SU-DHL-6 (cell line): ENCODE data around the gene STOML3.
"Not testable (repeated sequence)": the region's sequence is repeated elsewhere in the genome, so short reads cannot be mapped to it uniquely, and the experiment has no call there.

ENCODE experiments used
- H2AFZ ChIP-seq: fragments of 200-600 bp; sonication (generic); 2 replicates; pipeline ENCODE4 v1.6.1; 2014; ENCODE audit warnings: low read depth, mild to moderate bottlenecking, moderate library complexity, mixed read lengths, antibody characterized with exemption, low read length; ENCODE audit not compliant: severe bottlenecking
- H3F3A ChIP-seq: fragments of 200-600 bp; shearing (Covaris generic); 2 replicates; pipeline ENCODE4 v1.6.0; 2016; ENCODE audit warnings: antibody characterized with exemption, mild to moderate bottlenecking; ENCODE audit not compliant: insufficient read depth
- H3K27ac ChIP-seq: fragments of 200-600 bp; sonication (generic); 2 replicates; pipeline ENCODE4 v1.5.1; 2016; ENCODE audit warnings: low read depth, mild to moderate bottlenecking, low read length, moderate library complexity, mixed read lengths
- H3K27me3 ChIP-seq: fragments of 200-600 bp; sonication (generic), shearing (Covaris generic); 2 replicates; pipeline ENCODE4 v1.6.0; 2014; ENCODE audit warnings: mild to moderate bottlenecking, low read length
- H3K36me3 ChIP-seq: fragments of 200-600 bp; sonication (generic); 2 replicates; pipeline ENCODE4 v1.6.1; 2014; ENCODE audit warnings: mild to moderate bottlenecking, low read length, mixed read lengths
- H3K4me2 ChIP-seq: fragments of 300-600, 200-600 bp; shearing (Covaris generic), sonication (generic); 2 replicates; pipeline ENCODE4 v1.6.0; 2014; ENCODE audit warnings: low read length, low read depth, mild to moderate bottlenecking; ENCODE audit not compliant: poor library complexity, severe bottlenecking
- H3K4me3 ChIP-seq: fragments of 200-600 bp; sonication (generic); 2 replicates; pipeline ENCODE4 v1.5.1; 2014; ENCODE audit warnings: antibody characterized with exemption, low read length, mild to moderate bottlenecking, mixed read lengths; ENCODE audit not compliant: insufficient read depth, poor library complexity, severe bottlenecking
- H3K79me2 ChIP-seq: fragments of 200-600 bp; sonication (generic); 2 replicates; pipeline ENCODE4 v1.6.1; 2014; ENCODE audit warnings: mild to moderate bottlenecking, low read length, moderate library complexity; ENCODE audit not compliant: insufficient read depth
- H3K9ac ChIP-seq: fragments of 200-600 bp; sonication (generic); 2 replicates; pipeline ENCODE4 v1.7.0; 2014; ENCODE audit warnings: mild to moderate bottlenecking, low read length
- H3K9me2 ChIP-seq: fragments of 200-600 bp; sonication (generic); replicated peaks from 2 replicates; pipeline ENCODE4 v1.6.1; 2014; ENCODE audit warnings: low read length; ENCODE audit not compliant: insufficient read depth
- H3K9me3 ChIP-seq: fragments of 200-600 bp; sonication (generic); 2 replicates; pipeline ENCODE4 v1.6.1; 2014; ENCODE audit warnings: low read length, mixed read lengths; ENCODE audit not compliant: insufficient read depth
- H4K20me1 ChIP-seq: fragments of 200-600 bp; sonication (generic); 2 replicates; pipeline ENCODE4 v1.6.1; 2014; ENCODE audit warnings: low read depth, mild to moderate bottlenecking, antibody characterized with exemption, low read length, moderate library complexity, mixed read lengths
- CTCF ChIP-seq: fragments of 200-600 bp; sonication (generic); IDR thresholded peaks from one replicate; pipeline ENCODE4 v1.5.1; 2017; ENCODE audit warnings: antibody characterized with exemption, mild to moderate bottlenecking, low read length, moderate library complexity; ENCODE audit not compliant: insufficient read depth, poor library complexity, severe bottlenecking
- EZH2phosphoT487 ChIP-seq: fragments of 200-600 bp; sonication (generic), shearing (Covaris generic); conservative IDR thresholded peaks from 2 replicates; pipeline ENCODE4 v1.6.1; 2018; ENCODE audit warnings: mild to moderate bottlenecking, antibody characterized with exemption, low read length, moderate library complexity, mixed read lengths

The STOML3 gene

GRCh38 chr13:39016087-39016486 is 25.5 kb upstream of the STOML3 start:
- H3K9me2 ChIP-seq = no peaks in the 10 kb centered on the region
- H2AFZ ChIP-seq = no peak overlapping the region
- no peak overlapping the region for H3K9ac ChIP-seq
- H3K79me2 ChIP-seq = no peaks in the 10 kb centered on the region
- no peak overlapping the region for H3K4me2 ChIP-seq
- no peaks in the 10 kb centered on the region for H4K20me1 ChIP-seq
- H3K4me3 ChIP-seq = no peak overlapping the region
- H3K27ac ChIP-seq = no peak overlapping the region
- H3K9me3 ChIP-seq = no peaks in the 10 kb centered on the region
- H3K27me3 ChIP-seq = no peaks in the 10 kb centered on the region
- TF ChIP-seq CTCF (no peak), EZH2phosphoT487 (no peak)
- H3F3A ChIP-seq = no peaks in the 10 kb centered on the region
- peaks cover 43% of the 10 kb centered on the region; the same call in 1 of the 2 replicates for H3K36me3 ChIP-seq

DNA sequence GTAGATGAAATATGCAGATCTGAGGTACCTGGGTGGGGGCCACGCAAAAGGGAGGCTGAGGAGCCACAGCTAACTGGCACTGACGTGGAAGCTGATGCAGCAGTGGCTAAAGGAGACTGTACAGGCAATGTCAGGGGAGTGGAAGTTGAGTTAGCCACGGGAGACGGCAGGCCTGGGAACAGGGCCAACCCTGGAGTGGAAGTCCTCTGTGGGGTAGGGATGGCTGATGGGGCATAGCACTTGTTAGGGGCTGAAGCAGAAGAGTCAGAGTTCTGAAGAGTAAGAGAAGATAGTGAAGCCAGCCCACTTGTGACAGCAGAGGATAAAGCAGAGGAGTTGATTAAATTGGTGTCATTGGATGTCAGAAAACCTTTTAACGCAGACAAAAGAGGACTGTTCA is 22.8 kb upstream of the STOML3 start:
- H3K27ac ChIP-seq = no peak overlapping the region
- H3K27me3 ChIP-seq = no peaks in the 10 kb centered on the region
- peaks cover 56% of the 10 kb centered on the region; the same call in 1 of the 2 replicates for H3K36me3 ChIP-seq
- H3F3A ChIP-seq = no peaks in the 10 kb centered on the region
- H4K20me1 ChIP-seq = no peaks in the 10 kb centered on the region
- no peak overlapping the region for H2AFZ ChIP-seq
- no peak overlapping the region for H3K9ac ChIP-seq
- no peaks in the 10 kb centered on the region for H3K79me2 ChIP-seq
- no peaks in the 10 kb centered on the region for H3K9me3 ChIP-seq
- TF ChIP-seq EZH2phosphoT487 = no peak
- TF ChIP-seq CTCF = no peak
- H3K4me2 ChIP-seq = no peak overlapping the region
- H3K9me2 ChIP-seq = no peaks in the 10 kb centered on the region
- H3K4me3 ChIP-seq = no peak overlapping the region

DNA sequence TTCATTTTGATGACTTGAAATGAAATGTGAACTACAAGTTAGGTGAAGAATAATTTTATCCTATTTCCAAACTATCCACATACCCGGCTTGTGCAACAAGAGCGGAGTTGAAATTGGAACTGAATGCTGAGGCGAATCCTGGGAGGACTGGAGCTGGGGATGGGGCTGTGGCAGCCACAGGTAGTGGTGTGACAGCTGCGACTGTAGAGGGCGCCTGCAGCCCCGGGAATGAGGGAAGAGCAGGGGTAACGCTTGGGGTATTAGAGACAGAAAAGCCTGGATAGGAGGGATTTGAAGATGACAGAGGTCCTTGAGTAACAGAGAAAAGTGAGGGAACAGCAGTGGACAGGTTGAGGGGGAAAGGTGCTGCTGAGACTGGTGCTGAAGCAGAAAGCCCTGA is 22.0 kb upstream of the STOML3 start:
- Histone ChIP-seq H3K9ac (no peak overlapping the region), H3K4me3 (no peak overlapping the region), H2AFZ (no peak overlapping the region), H3F3A (no peaks in the 10 kb centered on the region), H3K4me2 (no peak overlapping the region), H3K9me3 (no peaks in the 10 kb centered on the region), H3K36me3 (peaks cover 56% of the 10 kb centered on the region; the same call in 1 of the 2 replicates), H3K27me3 (no peaks in the 10 kb centered on the region), H3K27ac (no peak overlapping the region), H4K20me1 (no peaks in the 10 kb centered on the region), H3K9me2 (no peaks in the 10 kb centered on the region), H3K79me2 (no peaks in the 10 kb centered on the region)
- TF ChIP-seq EZH2phosphoT487 (no peak), CTCF (no peak)

- not testable (repeated sequence) for H3K79me2 ChIP-seq, H3K9ac ChIP-seq, H3K4me2 ChIP-seq
Measured at GRCh38 chr13:39006371-39007111, 15.9 kb upstream of the STOML3 start.

More at GRCh38 chr13:39006371-39007111, 15.9 kb upstream of the STOML3 start:
- not testable (repeated sequence) for H3K9me2 ChIP-seq, H3K27ac ChIP-seq, H3F3A ChIP-seq, H2AFZ ChIP-seq, H3K4me3 ChIP-seq, H3K9me3 ChIP-seq, H3K27me3 ChIP-seq, H4K20me1 ChIP-seq
- peaks cover 27% of the 10 kb centered on the region; the same call in 1 of the 2 replicates for H3K36me3 ChIP-seq
